Measurements from ENCODE around the gene C11orf98.

GRCh38 chr11:62649486-62649885, 15.5 kb downstream of the C11orf98 start:
- TF ChIP-seq CTCF (conservative IDR thresholded peaks at IDR 0.05; ENCODE audit: low read length): no peak
- TF ChIP-seq EZH2phosphoT487 (IDR thresholded peaks at IDR 0.05; ENCODE audit: borderline replicate concordance): no peak

Data from Loucy (cell line).